ENCODE results near the gene ATP9B.

Gene ATP9B

DNA sequence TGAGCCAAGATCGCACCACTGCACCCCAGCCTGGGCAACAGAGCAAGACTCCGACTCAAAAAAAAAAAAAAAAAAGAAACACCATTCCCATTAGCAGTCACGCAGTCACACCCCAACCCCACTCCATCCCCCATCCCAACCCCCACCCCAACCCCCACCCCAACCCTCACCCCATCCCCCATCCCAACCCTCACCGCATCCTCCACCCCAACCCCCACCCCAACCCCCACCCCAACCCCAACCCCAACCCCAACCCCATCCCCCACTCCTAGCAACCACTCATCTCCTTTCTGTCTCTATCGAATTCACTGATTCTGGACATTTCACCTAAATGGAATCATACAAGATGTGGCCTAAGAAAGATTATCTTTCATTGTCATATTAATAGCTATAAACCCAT, 25.9 kb upstream of the ATP9B start:
- no peak for DNase-seq (ENCODE audit: low read depth)
- TF ChIP-seq, protein P1, sequence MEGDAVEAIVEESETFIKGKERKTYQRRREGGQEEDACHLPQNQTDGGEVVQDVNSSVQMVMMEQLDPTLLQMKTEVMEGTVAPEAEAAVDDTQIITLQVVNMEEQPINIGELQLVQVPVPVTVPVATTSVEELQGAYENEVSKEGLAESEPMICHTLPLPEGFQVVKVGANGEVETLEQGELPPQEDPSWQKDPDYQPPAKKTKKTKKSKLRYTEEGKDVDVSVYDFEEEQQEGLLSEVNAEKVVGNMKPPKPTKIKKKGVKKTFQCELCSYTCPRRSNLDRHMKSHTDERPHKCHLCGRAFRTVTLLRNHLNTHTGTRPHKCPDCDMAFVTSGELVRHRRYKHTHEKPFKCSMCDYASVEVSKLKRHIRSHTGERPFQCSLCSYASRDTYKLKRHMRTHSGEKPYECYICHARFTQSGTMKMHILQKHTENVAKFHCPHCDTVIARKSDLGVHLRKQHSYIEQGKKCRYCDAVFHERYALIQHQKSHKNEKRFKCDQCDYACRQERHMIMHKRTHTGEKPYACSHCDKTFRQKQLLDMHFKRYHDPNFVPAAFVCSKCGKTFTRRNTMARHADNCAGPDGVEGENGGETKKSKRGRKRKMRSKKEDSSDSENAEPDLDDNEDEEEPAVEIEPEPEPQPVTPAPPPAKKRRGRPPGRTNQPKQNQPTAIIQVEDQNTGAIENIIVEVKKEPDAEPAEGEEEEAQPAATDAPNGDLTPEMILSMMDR (conservative IDR thresholded peaks at IDR 0.05; ENCODE audit: control insufficient read depth, insufficient read depth, low read depth, low read length), result no peak
- no peak overlapping the region for H3K4me3 ChIP-seq (ENCODE audit: control insufficient read depth, low read depth, low read length)

DNA sequence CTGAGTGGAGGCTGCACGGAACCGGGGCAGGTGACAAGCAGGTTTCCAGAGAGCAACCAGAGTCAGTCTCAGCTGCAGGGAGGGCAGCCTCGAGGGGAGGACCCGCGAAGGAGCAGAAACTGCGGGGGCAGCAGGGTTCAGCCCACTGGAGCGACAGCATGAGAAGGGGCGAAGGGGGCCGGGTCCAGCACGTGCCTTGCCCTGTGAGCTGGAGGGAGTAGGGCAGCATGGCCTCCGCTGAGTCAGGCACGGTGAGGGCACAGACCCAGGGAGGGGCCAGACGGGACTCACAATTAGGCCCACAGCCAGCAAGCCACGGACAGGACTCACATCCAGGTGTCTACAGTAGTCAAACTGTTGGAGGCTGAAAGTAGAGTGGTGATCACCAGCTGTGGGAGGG, 22.7 kb upstream of the ATP9B start:
- no peak overlapping the region for H3K4me3 ChIP-seq (ENCODE audit: control insufficient read depth, low read depth, low read length)
- no peak for DNase-seq (ENCODE audit: low read depth)
- TF ChIP-seq, protein P1 (conservative IDR thresholded peaks at IDR 0.05; ENCODE audit: control insufficient read depth, insufficient read depth, low read depth, low read length), result no peak

DNA sequence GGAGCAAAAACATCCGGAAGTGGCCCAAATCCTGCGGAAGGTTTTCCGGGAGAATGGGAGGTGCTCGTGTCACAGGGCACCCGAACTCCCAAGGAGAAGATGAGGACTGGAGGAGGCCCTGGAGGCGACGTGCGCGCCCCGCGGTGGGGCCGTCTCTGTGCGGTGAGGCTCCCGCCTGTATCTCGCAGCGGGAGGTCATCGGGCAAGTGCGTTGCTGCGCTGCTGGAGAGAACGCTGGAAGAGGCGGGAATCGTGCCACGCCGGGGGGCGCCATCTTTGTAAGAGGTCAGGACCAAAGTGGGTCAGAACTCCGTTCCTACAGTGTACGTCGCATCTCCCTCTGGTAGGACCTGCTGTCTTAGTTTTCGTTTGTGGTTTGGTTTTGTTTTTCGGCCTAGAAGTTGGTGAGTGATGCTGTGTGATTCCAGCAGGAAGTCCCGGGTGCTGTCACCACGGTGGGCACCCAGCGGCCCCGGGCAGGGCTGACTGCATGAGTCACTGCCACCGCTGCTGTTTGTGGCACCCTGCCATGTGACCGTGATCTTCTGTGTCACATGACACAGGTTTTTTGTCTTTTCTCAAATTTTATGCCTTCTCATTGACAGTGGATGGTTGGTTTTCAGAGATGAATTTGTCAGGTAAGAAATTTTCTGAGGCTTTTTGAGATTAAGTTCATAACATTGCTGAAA, 21.5 kb upstream of the ATP9B start:
- H3K4me3 ChIP-seq (ENCODE audit: control insufficient read depth, low read depth, low read length), result no peak overlapping the region
- DNase-seq (ENCODE audit: low read depth), result no peak
- TF ChIP-seq, protein P1 (conservative IDR thresholded peaks at IDR 0.05; ENCODE audit: control insufficient read depth, insufficient read depth, low read depth, low read length), result no peak

DNA sequence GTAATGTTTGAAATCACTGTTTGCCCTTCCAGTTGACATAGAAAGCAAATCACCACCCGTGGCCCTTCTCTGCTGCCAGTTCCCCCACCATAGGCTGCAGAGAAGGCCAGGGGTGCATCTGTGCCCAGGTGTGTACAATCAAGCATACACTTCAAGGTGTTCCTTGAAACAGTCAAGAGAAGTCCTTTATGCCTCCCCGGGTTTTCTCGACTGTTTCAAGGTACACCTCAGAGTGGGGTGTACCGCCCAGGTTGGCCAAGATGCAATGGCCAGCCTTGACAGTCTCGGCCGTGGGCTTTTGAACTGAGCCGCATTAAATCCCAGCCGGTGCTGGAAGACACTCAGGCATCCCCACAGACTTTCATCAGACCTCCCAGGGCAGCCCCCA, 21.0 kb upstream of the ATP9B start:
- DNase-seq (ENCODE audit: low read depth), result no peak

DNA sequence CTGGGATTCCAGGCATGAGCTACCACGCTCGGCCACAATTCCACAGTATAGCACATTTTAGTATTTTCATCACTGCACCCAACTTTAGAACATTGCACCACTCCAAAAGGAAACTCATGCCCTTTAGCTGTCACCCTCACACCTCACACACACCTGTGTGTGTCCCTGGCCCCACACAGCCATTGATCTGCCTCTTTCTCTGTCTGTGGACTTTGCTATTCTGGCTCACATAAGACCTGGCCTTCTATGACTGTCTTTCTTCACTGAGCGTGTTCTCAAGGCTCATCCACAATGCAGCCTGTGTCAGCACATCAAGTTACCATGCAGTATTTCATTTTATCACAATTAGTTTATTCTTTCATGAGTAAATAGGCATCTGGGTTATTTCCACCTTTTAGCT, 19.7 kb upstream of the ATP9B start:
- no peak for DNase-seq (ENCODE audit: low read depth)
- TF ChIP-seq, protein P1 (conservative IDR thresholded peaks at IDR 0.05; ENCODE audit: control insufficient read depth, insufficient read depth, low read depth, low read length), result no peak
- no peak overlapping the region for H3K4me3 ChIP-seq (ENCODE audit: control insufficient read depth, low read depth, low read length)

More for the DNA sequence above, 21.0 kb upstream of the ATP9B start:
- TF ChIP-seq, protein P1 (conservative IDR thresholded peaks at IDR 0.05; ENCODE audit: control insufficient read depth, insufficient read depth, low read depth, low read length), result no peak
- H3K4me3 ChIP-seq (ENCODE audit: control insufficient read depth, low read depth, low read length), result no peak overlapping the region

DNA sequence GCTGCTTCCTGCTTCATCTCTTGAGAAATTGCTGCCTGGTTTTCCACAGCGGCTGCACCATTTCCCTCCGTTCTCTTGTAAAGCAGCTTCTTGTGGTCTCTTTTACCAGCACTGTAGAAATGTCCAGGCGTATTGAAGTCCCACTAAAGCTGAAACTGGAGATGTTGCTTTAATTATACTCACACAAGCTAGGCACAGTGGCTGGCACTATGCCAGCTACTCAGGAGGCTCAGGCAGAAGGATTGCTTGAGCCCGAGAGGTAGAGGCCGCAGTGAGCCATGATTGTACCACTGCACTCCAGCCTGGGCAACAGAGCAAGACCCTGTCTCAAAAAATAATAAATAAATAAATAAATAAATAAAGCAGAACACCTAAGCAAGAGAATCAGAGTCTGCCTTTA, 19.2 kb upstream of the ATP9B start:
- no peak for DNase-seq (ENCODE audit: low read depth)
- TF ChIP-seq, protein P1 (conservative IDR thresholded peaks at IDR 0.05; ENCODE audit: control insufficient read depth, insufficient read depth, low read depth, low read length), result no peak
- H3K4me3 ChIP-seq (ENCODE audit: control insufficient read depth, low read depth, low read length), result no peak overlapping the region
